EL (cell line): ENCODE data around the gene BHLHE40.
"Not testable (repeated sequence)": the region's sequence is repeated elsewhere in the genome, so short reads cannot be mapped to it uniquely, and the experiment has no call there.

Experiments
- DNase-seq: peaks from one replicate; pipeline ENCODE4 v3.0.0-alpha.2; 2016

Gene BHLHE40

DNA sequence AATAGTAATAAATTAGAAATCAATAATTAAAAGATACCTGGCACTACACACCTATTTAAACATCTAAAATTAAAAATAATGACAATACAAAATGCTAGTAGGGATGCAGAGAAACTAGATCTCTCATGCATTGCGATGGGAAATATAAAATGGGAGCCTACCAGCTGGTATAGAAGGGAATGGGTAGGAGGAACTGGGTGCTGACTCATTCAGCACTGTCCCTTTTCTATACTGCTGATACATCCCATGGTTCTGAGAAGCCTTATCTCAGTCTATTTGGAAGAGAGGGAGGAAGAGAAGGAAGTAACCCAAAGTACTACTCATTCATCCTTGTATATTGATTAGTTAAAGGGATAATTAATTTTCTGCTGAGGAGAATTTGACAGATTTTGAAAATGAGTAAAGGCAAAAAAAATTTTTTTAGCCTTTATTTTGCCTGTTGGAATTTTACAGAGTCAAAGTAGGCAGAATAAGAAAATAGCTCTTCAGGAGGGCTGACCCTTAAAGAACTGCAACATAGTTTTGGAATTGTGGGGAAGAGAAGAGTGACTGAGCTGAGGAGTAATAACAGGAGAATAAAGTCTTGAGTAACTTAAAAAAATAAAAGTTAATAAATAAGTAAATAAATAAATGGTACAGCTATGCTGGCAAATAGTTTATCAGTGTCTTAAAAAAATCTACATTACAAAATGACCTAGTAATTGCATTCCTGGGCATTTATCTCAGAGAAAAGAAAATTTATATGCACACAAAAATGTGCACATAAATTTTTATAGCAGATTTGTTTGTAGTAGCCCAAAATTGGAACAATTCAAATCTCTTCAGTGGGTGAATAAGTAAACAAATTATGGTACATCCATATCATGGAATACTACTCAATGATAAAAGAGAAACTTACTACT lies 15.3 kb upstream of the BHLHE40 start:
- peak; percentile 21 for DNase-seq

DNA sequence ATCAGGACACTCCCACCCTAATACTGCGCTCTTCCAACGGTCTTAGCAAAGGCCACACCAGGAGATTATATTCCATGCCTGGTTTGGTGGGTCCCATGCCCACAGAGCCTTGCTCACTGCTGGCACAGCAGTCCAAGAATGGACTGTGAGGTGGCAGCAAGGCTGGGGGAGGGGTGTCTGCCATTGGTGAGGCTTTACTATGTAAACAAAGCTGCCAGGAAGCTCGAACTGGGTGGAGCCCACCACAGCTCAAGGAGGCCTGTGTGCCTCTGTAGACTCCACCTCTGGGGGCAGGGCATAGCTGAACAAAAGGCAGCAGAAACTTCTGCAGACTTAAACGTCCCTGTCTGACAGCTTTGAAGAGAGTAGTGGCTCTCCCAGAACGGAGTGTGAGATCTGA lies 13.2 kb upstream of the BHLHE40 start:
- DNase-seq: not testable (repeated sequence)

DNA sequence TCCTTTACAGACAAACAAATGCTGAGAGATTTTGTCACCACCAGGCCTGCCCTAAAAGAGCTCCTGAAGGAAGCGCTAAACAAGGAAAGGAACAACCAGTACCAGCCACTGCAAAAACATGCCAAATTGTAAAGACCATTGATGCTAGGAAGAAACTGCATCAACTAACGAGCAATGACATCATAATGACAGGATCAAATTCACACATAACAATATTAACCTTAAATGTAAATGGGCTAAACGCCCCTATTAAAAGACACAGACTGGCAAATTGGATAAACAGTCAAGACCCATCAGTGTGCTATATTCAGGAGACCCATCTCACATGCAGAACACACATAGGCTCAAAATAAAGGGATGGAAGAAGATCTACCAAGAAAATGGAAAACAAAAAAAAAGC lies 11.6 kb upstream of the BHLHE40 start:
- DNase-seq: not testable (repeated sequence)

DNA sequence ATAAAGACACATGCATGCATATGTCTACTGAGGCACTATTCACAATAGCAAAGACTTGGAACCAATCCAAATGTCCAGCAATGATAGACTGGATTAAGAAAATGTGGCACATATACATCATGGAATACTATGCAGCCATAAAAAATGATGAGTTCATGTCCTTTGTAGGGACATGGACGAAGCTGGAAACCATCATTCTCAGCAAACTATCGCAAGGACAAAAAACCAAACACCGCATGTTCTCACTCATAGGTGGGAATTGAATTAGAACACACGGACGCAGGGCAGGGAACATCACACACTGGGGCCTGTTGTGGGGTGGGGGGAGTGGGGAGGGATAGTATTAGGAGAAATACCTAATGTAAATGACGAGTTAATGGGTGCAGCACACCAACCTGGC lies 7.8 kb upstream of the BHLHE40 start:
- not testable (repeated sequence) for DNase-seq

DNA sequence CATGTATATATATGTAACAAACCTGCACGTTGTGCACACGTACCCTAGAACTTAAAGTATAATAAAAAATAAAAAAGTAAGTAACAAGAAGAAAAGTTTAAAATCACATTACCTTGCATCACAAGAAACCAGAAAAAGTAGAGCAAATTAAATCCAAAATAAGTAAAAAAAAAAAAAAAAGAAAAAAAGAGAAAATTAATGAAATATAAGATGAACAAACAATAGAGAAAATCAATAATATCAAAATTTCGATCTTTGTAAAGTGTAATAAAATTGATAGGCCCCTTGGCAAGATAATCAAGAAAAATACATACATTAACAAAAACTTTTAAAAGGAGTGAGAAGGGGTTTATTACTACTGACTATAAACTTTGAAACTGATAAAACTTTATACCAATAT lies 7.4 kb upstream of the BHLHE40 start:
- no peak for DNase-seq

DNA sequence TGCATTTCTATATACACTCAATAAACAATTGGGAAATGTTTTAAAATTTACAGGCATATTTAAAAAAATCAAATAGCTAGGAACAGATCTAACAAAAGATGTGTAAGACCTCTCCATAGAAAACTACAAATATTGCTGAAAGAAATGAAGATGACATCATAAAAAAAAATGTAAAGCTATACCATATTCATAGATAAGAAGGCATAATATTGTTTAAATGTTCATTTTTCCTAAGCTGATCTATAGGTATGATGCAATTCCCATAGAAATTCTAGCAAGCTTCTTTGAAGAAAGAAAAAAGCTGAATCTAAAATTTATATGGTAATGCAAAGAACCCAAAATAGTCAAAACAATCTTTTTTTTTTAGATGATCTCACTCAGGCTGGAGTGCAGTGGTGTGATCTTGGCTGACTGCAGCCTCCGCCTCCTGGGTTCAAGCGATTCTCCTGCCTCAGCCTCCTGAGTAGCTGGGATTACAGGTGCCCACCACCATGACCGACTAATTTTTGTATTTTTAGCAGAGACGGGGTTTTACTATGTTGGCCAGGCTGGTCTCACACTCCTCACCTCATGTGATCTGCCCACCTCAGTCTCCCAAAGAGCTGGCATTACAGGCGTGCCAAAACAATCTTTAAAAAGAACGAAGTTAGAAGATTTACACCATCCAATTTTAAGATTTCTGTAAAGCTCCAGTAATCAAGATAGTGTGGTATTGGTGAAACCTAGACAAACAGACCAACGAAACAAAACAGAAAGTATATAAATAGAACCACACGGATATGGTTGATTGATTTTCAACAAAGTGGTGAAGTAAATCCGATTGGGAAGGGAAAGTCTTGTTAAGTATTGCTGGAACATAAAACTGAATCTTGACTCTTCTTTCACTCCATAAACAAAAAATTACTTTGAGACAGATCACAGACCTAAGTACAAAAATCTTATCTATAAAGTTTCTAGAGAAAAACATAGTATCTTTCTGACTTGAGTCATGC lies 6.3 kb upstream of the BHLHE40 start:
- DNase-seq: no peak

DNA sequence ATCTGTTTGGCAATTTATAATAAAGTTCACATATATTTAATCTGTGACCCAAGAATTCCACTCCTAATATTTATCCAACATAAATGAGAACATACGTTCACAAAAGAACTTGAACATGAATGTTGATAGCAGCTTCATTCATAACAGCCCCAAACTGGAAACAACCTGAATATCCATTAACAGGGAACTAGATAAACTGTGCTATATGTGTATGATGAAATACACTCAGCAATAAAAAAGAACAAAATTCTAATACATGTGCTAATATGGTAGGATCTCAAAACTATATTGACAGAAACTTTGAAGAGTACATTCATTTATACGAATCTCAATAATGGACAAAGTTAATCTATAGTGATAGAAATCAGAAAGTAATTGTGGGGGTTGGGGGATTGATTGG lies 5.1 kb upstream of the BHLHE40 start:
- DNase-seq: no peak

DNA sequence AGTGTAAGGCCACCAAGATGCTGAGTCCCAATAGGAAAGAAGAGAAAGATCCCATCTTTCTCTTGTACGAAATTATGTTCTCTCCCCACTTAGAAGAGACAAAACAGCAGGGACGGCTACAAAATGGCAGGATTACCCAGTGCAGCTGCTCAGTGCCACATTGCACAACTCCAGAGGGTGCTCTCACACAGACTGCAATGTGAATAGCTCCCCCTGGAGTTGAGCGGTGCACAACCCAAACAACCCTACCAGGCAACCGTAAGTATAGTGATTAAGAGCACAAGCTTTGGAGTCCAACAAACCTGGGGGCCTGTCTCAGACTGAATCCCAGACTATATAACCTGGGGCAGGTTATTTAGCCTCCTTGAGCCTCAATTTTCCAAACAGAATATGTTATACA lies 3.1 kb upstream of the BHLHE40 start:
- peak; percentile 64 for DNase-seq

DNA sequence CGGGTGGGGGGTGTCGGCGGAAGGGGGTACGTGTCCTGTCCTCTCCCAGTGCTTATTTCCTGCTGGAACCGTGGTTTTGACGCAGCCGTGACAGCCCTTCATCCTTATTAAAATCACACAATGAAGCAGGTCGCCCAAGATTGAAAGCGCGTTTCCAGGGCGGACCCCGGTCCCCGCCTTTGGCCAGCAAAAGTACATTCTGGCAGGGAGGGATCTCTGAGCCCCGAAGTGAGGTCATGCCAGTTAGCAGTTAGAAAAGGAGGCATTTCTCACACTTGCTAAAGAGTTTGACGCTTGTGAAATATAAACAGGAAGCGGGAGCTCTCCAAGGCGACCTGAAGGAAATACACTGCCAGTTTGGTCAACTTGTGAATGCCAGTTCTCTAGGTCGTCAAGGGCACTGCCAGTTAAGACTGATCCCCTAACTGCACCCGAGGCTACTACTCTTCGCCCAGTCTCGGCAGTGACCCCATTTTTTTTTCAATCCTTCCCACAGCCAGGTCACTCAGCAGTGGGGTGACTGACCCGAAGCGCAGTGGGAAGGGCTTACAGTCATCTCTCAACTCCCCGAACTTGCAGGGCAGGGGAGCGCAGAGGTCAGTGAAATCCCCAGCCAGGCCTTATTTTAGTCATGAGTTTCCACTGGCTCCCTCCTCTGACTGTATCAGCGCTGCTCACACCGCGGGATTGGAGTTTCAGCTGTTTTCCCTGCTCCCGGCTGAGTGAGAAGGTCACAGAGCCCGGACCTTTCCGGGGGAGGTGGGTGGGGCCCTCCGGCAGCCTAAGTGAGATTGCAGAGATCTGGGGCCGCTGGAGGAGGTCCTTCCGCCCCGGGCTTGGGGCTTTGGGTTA lies 2.0 kb upstream of the BHLHE40 start:
- DNase-seq: peak; percentile 80

DNA sequence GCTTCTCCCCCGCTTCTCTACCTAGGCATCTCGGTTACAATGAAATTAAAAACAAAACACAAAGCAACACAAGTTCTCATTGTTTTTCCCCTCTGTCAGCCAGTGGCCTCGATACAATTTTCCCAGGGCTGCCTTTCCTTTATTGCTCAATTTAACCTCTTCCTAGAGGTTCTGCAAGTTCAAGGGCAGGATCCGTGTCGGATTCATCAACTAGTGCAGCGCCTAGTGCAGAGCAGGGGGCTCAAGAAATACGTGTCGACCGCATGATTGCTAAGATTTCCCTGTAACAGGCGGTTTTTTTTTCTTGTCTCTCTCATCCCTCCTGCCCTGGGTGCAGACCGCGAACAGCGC lies 1.4 kb upstream of the BHLHE40 start:
- no peak for DNase-seq

DNA sequence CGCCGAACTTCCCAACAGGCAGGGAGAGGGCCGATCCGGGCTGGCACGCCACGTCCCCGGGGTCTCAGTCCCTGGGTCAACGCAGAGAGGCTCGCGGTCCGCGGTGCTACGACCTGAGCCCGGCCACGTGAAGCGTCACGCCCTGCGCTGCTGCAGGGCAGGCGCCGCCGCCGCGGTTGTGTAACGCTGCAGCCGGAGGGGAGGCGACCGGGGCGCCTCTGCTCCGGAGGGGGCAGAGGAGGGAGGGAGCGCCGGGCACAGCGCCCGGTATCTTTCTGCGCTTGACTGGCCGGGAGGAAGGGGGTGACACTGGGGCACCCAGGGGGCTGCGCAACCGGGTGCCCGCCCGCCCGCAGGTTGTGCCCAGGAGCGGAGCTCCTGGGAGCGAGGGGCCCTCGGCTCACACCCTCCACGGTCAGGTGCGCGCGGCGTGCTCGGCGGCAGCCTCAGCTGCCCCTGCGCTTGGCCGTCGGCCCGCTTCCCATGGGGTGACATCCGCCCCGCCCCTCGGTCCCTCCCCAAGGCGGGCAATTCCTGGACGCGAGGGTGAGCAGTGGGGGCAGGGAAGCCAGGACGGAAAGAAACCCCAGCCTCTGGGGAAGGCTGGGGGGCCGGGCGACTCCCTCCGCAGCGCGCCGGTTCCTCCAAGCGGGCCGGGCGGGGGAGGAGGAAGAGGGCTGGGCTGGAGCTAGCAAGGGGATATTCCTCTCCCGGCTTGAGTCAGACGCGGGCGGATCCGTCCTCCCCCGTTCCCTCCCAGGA lies 852 bp upstream of the BHLHE40 start:
- peak; percentile 99 for DNase-seq

DNA sequence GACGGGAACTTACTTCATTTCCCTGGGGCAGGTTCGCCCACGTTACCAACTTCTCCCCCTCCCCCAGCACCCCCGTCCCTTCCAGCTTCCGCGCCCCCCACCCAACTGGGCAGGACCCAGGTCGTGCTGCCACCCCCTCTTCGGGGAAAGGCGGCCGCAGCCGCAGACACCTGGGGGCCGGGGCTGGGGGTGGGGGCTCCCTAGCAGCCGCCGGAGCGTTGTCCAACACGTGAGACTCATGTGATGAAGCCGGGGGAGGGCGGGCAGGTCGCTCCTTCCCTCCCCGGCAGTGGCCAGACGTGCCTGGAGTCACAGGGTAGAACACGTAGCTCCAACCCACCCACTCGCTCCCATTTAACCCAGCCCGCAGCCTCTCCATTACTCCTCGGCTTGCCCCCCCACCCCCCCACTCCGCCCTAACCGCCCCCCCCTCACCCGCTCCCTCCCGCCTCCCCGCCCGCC lies 240 bp upstream of the BHLHE40 start:
- DNase-seq: peak; percentile 97

DNA sequence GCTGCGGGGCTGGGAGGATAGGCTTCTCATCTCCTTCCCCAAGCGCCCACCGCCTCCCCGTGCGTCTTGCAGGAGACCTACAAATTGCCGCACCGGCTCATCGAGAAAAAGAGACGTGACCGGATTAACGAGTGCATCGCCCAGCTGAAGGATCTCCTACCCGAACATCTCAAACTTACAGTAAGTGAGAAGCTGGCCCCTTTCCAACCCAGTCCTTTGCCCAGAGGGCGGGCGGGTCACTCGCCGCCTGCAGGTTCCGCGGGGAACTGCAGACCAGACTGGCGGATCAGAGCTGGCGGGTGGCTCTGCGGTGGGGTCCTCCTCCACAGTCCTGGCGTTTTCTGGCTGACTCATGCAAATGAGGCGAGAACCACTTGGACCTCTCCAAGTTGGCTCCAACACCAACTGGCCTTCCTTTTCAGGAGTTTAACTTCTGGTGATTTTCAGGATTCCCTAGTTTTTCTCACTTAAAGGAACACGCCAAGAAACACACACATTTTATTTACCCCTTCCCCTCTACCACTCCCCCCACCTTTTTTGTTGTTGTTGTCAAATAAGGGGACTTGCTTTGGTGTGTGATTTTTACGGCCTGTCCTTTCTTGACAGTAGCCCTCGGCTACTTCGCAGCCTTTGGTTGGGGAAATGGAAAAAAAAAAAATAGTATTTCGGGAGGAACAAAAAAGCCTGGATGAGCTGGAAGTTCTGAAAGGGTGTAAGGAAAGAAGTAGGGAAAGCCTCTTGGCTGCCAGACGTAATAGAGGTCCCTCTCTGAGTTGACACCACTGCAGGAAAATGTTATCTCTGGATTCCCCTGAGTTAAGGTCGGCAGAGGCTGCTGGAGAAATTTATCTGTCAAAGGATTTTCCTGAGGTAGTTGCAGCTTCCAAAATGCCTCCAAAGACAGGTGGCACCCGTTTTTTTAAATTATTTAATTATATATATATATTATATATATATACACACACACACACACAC lies 1.3 kb downstream of the BHLHE40 start:
- DNase-seq: peak; percentile 95

DNA sequence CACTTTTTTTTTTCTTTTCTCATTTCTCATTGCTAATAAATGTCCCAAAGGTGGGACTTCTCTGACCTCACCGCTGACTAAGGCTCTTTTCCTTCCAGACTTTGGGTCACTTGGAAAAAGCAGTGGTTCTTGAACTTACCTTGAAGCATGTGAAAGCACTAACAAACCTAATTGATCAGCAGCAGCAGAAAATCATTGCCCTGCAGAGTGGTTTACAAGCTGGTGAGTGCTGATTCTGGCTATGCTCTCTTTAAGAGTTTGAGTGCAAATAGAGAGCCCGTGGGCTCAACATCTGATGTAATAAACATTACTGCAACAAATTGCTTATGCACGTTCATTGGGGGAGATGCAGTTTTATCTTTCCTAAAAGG lies 2.0 kb downstream of the BHLHE40 start:
- DNase-seq: peak; percentile 23

DNA sequence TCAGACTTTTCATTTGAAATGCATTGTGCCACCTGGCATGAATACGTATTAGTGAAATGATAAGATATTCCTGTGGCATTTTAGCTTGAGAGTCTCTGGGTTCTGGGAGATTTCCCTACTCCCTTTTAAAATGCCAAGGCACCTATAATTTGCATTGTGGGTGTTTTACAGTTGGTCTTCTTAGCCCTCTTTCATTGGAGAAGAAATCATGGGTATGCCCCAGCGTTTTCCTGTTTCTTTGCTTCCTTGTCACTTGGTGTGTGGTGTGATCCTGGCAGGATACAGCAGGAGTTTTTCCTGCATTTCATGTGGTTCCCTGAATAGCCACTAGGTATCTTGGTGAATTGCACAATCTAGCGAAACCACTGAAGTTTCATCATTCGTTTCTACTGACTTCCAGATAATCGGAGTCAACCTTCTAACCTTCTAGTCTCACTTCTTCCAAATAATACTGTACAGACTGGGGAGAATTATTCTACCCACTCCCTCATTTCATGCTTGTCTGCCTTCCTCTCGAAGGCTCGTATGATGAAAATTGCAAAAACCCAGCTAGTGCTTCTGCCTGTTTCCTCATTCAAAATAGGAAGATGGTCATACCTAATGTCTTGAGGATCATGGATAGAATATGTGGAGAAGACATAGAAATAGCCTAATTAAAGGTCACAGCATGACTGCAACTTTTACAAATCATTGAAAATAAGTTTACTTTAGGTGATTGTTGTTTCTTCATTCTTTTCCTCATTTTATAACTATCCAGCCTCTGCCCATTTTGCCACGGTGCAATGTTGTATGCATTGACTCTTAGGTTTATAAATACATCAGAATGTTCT lies 2.6 kb downstream of the BHLHE40 start:
- DNase-seq: peak; percentile 65

DNA sequence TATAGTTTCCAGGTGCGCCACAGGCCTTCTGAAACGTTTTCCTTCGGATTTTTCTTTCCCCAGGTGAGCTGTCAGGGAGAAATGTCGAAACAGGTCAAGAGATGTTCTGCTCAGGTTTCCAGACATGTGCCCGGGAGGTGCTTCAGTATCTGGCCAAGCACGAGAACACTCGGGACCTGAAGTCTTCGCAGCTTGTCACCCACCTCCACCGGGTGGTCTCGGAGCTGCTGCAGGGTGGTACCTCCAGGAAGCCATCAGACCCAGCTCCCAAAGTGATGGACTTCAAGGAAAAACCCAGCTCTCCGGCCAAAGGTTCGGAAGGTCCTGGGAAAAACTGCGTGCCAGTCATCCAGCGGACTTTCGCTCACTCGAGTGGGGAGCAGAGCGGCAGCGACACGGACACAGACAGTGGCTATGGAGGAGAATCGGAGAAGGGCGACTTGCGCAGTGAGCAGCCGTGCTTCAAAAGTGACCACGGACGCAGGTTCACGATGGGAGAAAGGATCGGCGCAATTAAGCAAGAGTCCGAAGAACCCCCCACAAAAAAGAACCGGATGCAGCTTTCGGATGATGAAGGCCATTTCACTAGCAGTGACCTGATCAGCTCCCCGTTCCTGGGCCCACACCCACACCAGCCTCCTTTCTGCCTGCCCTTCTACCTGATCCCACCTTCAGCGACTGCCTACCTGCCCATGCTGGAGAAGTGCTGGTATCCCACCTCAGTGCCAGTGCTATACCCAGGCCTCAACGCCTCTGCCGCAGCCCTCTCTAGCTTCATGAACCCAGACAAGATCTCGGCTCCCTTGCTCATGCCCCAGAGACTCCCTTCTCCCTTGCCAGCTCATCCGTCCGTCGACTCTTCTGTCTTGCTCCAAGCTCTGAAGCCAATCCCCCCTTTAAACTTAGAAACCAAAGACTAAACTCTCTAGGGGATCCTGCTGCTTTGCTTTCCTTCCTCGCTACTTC lies 3.8 kb downstream of the BHLHE40 start:
- no peak for DNase-seq

DNA sequence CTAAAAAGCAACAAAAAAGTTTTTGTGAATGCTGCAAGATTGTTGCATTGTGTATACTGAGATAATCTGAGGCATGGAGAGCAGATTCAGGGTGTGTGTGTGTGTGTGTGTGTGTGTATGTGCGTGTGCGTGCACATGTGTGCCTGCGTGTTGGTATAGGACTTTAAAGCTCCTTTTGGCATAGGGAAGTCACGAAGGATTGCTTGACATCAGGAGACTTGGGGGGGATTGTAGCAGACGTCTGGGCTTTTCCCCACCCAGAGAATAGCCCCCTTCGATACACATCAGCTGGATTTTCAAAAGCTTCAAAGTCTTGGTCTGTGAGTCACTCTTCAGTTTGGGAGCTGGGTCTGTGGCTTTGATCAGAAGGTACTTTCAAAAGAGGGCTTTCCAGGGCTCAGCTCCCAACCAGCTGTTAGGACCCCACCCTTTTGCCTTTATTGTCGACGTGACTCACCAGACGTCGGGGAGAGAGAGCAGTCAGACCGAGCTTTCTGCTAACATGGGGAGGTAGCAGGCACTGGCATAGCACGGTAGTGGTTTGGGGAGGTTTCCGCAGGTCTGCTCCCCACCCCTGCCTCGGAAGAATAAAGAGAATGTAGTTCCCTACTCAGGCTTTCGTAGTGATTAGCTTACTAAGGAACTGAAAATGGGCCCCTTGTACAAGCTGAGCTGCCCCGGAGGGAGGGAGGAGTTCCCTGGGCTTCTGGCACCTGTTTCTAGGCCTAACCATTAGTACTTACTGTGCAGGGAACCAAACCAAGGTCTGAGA lies 4.7 kb downstream of the BHLHE40 start:
- peak; percentile 90 for DNase-seq

DNA sequence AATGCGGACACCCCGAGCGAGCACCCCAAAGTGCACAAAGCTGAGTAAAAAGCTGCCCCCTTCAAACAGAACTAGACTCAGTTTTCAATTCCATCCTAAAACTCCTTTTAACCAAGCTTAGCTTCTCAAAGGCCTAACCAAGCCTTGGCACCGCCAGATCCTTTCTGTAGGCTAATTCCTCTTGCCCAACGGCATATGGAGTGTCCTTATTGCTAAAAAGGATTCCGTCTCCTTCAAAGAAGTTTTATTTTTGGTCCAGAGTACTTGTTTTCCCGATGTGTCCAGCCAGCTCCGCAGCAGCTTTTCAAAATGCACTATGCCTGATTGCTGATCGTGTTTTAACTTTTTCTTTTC lies 5.3 kb downstream of the BHLHE40 start:
- DNase-seq: no peak
